ENCODE measurements around the gene TMEM269.
A peak's percentile ranks its signal among the peaks of the same experiment; 100 is the strongest.
"Not testable (repeated sequence)": the region's sequence is repeated elsewhere in the genome, so short reads cannot be mapped to it uniquely, and the experiment has no call there.

TMEM269 gene

DNA sequence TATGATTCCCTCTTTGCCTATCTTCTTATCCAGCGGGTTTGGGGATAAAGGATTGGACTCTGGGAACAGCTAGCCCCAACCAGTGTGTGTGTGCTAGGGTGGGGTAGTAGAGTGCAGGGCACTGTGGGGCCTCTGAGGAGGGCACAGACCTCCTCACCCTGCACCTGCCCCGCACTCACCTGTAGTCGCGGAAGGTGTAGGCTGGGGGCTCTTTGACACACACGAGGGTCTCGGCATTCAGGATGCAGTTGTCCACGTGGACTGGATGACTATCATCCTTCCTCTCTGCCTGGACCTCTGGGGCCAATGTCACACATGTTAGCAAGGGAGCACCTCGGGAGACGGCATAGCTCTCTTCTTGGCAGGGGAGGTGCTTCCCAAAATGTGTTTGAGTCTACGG, 36.8 kb upstream of the TMEM269 start:
- no peak for DNase-seq (ENCODE audit: low read depth)

DNA sequence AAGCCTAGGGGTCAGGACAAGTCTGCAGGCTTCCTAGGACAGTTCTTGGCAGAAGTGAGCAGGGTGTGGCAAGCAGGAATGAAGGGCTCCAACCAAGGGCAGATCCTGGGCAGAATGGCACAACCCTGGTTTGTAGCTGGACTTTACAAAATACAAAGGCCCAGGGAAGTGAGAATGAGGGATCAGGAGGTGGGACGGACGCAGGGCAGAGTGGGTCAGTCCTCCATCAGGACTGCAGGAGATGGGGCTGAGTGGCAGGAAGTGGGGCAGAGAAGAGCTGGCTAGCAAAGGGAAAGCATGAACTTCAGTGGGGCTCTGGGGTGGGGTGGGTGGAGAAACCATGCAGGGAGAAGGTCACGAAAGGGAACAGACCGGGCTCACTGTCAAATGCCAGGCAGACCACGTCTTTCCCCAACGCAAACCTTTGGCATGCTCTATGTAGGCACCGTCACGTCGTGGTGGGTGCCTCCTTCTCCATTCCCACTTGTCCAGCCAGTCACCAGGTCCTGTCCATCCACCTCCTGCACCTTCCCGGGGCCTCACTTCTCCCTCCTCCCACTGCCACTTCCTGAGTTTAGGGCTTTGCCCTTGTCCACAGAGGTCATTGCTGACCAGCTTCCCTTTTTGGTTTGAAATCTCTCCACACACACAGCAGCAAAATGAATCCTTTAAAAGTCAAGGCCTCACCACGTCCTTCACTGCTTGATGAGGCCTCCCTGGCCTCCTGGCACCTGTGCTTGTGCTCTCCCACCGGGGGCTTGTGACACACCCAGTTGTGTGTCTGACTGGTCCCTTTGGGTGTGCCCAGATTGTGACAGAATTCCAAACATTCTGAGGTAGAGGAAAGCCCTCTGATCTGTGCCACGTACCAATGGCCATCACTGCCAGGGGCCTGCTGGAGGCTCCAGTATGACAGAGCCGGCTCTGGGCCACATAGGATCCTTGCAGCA, 36.1 kb upstream of the TMEM269 start:
- no peak for DNase-seq (ENCODE audit: low read depth)

DNA sequence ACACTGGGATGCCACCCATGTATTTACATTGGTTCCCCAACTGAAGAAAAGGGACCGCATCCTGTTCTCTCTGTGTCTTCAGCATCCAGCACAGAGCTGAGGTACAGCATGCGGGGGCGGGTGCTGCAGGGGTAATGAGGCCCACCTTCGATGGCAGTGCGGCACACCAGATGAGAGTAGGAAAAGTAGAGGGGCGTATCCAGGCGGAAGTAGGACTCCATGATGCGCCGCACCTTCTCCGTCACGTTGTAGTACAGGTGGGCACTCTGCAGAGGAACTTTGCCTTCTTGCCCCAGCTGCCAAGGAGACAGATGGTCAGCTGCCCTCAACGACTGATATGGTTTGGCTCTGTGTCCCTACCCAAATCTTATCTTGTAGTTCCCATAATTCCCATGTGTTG, 34.8 kb upstream of the TMEM269 start:
- DNase-seq (ENCODE audit: low read depth), result no peak

DNA sequence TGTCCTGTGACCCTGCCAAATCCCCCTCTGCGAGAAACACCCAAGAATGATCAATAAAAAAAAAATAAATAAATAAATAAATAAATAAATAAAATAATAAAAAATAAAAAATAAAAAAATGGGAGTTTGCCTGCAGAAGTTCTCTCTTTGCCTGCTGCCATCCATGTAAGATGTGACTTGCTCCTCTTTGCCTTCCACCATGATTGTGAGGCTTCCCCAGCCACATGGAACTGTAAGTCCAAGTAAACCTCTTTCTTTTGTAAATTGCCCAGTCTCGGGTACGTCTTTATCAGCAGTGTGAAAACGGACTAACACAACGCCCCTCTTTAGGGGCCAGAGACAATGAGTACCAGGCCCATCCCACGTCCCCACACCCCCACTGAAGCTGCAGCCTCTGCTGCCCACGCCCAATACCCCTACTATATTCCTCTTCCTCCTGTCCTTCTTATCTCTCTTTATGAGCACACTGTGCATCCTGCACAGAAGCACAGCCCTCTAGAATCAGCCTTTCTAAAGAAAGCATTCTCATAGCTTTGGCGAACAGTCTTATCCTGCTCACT, 33.2 kb upstream of the TMEM269 start:
- DNase-seq (ENCODE audit: low read depth), result not testable (repeated sequence)

DNA sequence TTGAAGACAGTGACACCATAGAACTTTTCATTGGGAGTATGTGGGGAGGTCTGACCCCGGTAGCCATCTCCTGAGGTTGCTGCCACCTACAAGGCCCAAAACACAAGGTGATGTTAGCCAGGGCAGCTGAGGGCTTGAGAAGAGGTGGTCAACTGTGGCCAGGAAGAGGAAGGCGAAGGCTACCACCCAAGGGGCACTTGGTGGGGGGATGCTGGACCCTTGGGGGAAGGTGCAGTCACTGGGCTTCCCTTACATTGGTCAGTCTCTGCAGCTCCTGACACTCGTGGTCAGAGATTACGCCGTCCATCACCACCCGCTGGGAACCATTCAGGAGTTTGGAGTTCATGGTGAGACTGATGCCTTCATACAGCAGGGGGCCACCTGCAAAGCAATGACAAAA, 32.5 kb upstream of the TMEM269 start:
- no peak for DNase-seq (ENCODE audit: low read depth)

DNA sequence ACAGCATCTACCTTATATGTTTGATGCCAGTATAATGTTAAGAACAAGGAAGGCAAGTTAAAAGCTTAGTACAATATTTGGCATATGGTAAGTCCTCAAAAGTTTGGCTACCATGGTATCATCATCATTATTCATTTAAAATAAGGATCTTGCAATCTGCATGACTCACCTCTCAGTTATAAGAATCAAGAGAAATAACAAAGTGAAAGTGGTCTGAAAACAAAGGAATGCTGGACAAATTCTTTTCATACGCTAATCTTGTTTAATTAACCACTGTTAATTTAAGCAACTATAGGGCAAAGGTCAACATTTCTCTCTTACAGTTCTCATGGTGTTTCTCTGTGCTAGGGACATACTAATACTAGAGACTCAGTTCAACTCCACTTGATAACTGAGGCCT, 31.7 kb upstream of the TMEM269 start:
- DNase-seq (ENCODE audit: low read depth), result peak; percentile 50

DNA sequence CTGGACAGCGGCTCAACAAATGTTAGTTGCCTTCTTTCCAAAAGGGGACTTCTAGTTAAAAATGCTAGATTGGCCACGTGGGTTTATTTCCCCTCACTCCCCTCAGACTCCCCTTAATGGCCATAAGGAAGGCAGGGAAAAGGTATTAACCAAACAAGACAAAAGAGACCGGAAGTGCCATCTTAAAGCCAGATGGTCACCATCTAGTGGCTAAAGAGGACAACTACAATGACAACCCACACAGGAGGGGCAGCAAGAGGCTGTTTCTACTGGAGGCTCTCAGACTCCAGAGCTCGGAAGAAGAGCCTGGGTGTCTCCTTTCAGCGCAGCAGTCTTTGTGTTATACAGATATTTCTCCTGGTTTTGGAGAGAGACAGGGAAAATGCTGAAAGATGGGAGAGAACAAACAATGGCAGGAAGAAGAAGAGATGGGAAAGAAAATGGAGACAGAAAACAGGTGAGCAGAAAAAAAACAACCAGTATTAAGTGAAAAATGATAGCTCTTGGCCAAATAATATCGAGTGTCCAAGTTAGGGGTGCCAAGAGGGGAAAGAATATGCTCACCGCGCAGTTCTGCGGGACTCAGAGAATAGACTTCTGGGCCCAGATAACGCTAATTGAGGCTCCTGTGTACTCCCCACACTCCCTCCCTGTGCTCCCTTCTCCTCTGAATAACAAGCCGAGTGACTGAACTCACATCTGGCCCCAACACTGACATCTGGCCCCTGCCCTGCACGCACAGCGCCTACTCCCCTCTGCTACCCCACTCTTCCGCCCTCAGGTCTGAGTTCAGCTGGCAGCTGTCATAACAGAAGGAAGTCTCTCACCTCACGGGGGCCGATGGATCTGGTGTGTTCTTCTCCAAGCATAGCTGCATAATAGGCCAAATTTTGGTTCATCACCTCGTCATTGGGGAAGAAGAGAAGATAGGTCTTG, 27.6 kb upstream of the TMEM269 start:
- no peak for DNase-seq (ENCODE audit: low read depth)

DNA sequence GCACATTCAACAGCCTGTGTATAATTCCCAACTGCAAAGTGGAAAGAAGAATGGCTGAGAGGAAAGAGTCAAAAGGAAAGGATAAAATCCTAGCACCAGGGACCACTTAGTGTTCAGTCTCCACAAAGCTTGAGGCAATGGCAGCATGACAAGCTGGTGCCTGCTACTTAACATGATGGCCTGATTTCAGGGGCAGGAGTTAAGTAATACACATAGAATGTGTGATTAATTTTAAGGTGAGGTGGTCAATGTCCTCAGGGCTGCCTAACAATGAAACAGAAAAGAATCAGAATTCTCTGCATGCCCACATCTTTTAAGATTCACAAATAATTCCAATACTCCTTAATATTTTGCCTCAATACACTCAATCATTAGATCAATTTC, 26.9 kb upstream of the TMEM269 start:
- no peak for DNase-seq (ENCODE audit: low read depth)

DNA sequence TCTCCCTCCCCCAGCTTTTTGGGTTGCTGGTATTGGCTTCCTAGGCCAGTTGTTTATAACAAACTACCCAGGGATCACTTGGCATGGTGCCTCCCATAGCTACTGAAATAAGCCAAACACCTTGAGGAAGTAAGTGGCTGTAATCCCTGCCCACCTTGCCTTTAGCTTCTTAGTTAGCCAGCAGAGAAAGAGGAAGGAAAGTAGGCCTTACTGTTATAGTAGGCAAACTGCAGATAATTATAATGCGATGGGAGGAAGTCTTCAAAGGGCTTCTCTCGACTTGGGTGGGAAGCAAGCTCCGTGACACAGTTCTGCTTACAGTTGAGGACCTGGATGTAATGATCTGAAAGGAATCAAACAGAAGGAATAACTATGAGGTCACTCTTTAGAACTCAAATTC, 26.1 kb upstream of the TMEM269 start:
- DNase-seq (ENCODE audit: low read depth), result no peak

DNA sequence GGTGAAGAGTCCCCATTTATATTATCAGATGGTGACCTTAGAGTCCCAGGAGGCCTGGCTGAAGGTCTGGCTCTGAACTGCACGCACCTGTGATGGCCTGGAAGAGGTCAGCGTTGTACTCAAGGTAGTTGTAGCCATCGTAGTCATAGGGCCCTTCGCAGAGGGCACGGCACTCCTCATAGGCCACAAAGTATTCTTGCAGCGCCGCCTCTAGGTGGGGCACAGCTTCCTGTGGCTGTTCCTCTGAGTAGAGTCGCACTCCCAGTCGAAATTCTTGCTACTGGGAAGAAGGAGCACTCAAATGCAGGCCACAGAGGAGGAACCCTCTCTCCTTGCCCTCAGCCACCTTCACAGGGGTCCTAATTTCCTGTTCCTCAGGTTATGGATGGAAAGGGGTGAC, 25.7 kb upstream of the TMEM269 start:
- DNase-seq (ENCODE audit: low read depth), result no peak

DNA sequence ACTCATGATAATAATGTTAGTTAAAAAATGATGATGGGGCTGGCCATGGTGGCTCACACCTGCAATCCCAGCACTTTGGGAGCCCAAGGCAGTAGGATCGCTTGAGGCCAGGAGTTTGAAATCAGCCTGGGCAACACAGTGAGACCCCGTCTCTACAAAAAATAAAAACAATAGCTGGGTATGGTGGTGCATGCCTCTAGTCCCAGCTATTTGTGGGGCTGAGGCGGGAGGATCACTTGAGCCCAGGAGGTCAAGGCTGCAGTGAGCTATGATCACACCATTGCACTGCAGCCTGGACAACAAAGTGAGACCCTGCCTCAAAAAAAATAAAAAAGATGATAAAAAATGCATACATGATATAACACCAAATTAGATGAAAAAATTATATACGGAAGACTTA, 23.2 kb upstream of the TMEM269 start:
- no peak for DNase-seq (ENCODE audit: low read depth)

DNA sequence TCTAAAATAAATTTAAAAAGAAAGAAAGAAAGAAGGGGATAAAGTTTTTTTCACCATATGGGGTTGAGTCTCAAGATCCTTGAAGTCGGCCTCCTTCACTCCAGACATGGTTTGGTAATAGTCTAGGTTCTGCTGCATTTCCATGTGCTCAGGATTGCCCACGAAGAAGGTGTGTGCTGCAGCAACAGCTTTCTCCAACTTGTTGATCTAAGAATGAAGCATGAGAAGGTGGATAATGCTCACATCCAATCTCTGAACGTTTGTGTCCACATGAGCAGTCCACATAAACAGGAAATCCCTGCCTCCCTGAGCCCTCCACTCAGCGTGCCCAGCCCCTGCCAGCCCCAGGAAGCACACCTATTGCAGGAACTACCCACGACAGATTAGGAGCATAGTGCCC, 22.5 kb upstream of the TMEM269 start:
- DNase-seq (ENCODE audit: low read depth), result no peak

DNA sequence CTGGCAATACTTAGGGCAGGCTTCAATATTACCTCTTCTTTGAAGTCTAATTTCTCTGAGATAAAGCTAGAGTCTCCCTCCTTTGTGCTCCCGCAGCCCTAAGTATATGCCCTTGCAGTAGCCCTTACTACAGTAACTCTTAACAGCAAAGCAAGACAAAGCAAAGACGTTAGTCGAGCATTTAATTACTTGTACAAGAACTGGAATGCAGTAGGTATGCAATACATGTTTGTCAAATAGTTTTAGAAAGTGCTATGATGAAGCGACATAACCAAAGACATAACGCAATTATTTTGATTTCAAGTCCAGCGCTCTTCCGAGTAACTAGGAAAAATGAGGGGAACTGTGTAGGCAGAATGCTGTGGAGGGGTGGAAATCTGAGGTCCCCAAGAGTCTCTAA, 19.5 kb upstream of the TMEM269 start:
- DNase-seq (ENCODE audit: low read depth), result no peak

DNA sequence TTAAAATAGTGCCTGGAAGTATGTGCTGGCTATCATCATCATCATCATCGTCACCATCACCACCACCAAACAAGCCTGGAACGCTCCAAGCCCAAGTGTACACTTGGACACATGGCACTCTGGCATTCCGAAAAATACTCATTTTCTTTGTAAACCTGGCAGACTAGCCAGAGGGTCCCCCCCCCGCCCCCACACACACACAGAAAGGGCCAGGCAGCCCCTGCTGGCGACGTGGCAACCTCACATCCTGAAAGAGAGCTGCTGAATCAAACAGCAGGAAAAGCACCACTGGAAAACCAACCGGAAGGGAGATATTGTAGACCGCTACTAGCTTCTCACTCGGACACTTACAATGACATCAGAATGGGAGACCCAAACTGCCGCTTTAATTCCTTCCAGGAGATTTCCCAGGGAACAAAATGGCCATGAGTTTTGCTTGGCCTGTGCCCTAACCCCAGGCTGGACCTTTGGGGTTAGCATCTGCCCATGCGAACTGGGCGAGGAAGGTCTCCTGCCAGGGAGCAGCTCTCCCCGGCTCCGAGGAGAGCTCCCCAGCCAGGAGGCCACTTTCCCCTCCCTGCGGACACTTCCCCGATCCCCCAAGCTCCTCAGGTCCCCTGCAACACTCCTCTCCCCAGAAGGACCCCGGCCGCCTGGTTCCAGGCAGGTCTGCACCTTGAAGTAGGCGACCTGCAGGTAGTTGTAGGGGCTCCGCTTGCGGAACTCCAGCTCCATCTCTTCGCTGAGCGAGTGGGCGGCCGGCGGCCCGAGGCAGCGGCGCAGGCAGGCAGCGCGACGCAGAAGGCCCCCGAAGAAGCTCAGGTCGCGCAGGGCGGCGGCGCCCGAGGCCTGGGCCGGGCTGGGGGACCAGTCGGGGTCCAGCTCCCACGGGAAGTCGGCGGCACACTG, 18.7 kb upstream of the TMEM269 start:
- DNase-seq (ENCODE audit: low read depth), result peak; percentile 64

DNA sequence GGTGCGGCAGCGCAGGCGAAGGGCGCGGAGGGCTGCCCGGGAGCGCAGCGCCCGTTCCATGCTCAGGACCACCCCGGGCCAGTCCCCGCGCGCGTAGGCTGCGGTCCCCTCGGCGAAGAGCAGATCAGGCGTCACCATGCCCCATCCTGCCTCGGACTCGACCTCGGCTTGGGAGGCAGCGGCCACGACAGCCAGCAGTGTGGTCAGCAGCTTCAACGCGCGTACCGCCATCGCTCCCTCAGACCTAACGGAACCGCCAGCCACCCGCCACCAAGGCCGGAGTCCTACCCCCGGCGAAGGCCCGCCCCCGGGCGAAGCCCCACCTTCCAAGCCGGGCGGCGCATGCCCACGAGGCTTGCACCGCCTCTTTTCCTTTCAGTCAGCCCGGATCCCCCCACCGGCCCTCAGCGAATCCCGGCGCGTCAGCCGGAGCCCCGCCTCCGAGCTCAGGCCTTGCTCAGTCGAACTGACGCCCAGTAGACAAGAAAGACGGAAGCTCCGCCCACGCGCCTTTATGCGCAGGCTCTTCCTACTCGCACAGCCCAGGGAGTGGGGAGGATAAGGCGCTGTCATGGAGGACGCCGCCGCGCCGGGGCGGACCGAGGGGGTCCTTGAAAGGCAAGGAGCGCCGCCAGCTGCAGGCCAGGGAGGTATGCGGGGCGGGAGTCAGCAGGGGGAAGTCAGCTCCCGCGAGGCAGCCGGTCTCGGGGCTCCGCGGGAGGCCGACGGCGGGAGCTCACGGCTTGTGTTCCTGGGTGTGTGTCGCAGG, 17.9 kb upstream of the TMEM269 start, which contains the start of the genes C1orf50 and P3H1:
Gene C1orf50, plus strand, starts transcription at position 509 of the 769 bp plus-strand sequence. Its CDS starts 63 bp downstream, at position 572.
Gene P3H1, minus strand, starts transcription at position 288 of the 769 bp plus-strand sequence. Its CDS starts 57 bp downstream, at position 231.
- peak; percentile 99 for DNase-seq (ENCODE audit: low read depth)

DNA sequence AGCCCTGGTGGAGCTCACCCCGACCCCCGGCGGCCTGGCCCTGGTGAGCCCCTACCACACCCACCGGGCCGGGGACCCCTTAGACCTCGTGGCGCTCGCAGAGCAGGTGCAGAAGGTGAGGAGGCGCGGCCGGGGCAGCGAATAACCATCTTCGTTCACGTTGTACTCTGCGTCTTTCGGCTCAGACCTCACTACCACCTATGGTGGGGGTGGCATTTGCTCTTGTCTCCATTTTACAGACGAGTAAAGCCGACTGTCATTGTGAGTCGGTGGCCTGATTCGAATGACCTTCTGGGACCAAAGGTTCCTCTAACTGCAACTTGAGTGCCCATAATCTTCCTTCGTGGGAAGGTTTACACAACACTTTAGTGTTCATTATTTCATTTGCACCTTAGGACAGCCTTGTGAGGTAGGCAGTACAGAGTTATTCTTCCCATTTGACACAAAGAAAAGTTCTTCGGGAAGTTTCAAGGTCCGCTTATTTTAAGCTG, 17.2 kb upstream of the TMEM269 start:
- DNase-seq (ENCODE audit: low read depth), result no peak

DNA sequence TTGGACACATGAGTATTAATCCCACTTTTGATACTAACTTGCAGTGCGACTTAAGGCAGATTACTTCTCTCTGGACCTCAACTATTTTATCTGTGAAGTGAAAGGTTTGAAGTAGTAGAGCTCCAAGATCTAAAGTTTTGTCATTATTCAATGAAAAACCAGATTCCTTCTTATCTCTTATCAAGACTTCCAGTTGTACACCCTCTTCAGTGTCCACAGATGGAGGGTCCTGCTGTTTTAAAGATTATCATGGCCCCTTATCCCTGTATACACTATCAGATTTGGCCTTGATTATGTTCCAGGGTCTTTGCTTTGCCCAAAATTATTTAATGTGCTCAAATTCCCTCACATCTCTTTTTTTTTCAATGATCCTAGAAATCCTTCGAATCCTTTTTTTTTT, 16.6 kb upstream of the TMEM269 start:
- DNase-seq (ENCODE audit: low read depth), result no peak

DNA sequence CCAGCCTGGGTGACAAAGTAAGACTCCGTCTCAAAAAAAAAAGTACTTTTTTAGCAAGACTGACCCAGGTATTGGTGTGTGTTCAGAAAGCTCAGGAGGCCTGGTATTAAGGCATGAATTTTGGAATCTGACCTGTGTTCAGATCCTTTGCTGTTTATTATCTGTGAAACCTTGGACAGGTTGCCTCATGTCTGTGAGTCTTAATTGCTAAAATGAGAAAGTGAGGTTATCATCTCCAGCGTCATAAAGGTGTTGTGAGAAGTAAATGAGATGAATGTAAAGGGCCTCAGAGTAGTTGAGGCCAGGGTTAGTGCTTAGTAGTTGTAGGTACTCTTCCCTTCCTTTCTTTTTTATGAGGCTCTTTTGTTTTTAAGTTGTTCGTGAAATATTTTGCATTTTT, 15.0 kb upstream of the TMEM269 start:
- DNase-seq (ENCODE audit: low read depth), result no peak

DNA sequence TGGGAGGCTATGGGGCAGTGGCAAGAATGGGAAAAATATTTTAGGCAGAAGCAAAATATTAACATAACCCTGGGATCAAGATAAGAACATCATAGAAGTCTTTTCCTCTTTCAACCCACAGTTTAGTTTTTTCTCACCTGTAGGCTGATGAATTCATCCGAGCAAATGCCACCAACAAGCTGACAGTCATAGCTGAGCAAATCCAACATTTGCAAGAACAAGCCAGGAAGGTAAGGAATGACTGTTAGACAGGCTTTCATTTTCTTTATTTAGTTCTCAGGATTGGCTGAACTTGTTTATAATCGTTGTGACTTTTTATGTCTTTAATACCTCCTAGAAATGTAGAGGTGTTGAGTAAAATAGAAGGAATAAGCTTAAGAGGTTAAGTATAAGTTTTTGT, 11.4 kb upstream of the TMEM269 start:
- DNase-seq (ENCODE audit: low read depth), result no peak

DNA sequence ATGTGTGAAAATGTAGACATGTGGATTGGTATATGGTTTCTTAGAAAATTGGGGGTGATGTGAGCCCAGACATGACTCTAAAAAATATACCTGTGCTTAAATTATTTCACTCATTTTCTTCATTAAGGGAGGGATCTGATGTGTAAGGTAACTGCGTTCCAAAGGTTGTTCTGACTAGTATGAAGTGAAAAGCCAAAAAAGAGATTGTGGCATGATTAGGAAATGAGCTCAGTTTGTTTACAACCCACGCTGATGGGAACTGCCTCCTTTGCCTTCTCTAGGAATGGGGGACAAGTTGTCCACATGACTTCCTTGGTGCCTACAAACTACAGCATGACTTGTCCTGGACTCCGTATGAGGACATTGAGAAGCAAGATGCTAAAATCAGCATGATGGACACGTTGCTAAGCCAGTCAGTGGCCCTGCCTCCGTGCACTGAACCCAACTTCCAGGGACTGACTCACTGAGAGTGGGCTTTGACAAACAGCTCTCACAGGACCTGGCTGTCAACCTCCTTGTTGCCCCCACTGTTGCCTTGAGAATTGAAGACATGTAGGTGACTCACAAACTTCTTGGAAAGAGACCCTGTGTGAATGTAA, 9.8 kb upstream of the TMEM269 start:
- no peak for DNase-seq (ENCODE audit: low read depth)

Data from stromal cell of bone marrow (primary cell).